H1 (cell line): Measurements from ENCODE around the gene CTNND2.

Experiments used
- CBX8 ChIP-seq: fragments of 300-800, 300-1000 bp; sonication (generic); IDR thresholded peaks from 2 replicates; pipeline ENCODE4 v1.7.1; 2016; ENCODE audit warnings: low read depth, low read length, borderline replicate concordance
- CHD1 ChIP-seq: IDR thresholded peaks from 2 replicates; pipeline ENCODE4 v1.6.1; 2012; ENCODE audit warnings: low read depth, low read length, improper control_type of control experiment
- CREB1 ChIP-seq: IDR thresholded peaks from 2 replicates; pipeline ENCODE4 v1.6.1; 2012; ENCODE audit warnings: inconsistent platforms
- EZH2 ChIP-seq: fragments of 200-600 bp; sonication (generic); IDR thresholded peaks from 2 replicates; pipeline ENCODE4 v1.7.1; 2012; ENCODE audit warnings: low read depth, mild to moderate bottlenecking, moderate library complexity, low read length, inconsistent platforms; ENCODE audit not compliant: severe bottlenecking
- GABPA ChIP-seq: IDR thresholded peaks from 2 replicates; pipeline ENCODE4 v1.6.1; 2011; ENCODE audit warnings: mild to moderate bottlenecking, low read length, moderate library complexity, borderline replicate concordance; ENCODE audit not compliant: insufficient read depth
- NRF1 ChIP-seq: IDR thresholded peaks from 2 replicates; pipeline ENCODE4 v1.6.1; 2011; ENCODE audit warnings: mild to moderate bottlenecking, low read depth, low read length, improper control_type of control experiment
- PHF8 ChIP-seq: fragments of 200-600 bp; sonication (generic); conservative IDR thresholded peaks from 2 replicates; pipeline ENCODE4 v1.7.1; 2012; ENCODE audit warnings: low read depth, mild to moderate bottlenecking, inconsistent platforms, low read length, moderate library complexity
- POLR2A ChIP-seq, 2 experiments: IDR thresholded peaks; 1 replicate in 1 of 2; 2 replicates in 1 of 2; pipeline ENCODE4 v1.6.1; 2011; ENCODE audit warnings: low read depth in 2 of 2, low read length in 2 of 2, mild to moderate bottlenecking in 2 of 2; ENCODE audit errors: control extremely low read depth in 1 of 2
- RAD21 ChIP-seq, 2 experiments: IDR thresholded peaks in 1 of 2; conservative IDR thresholded peaks in 1 of 2; 2 replicates each; pipeline ENCODE4 v1.6.1; 2011; ENCODE audit warnings: low read depth in 2 of 2, low read length in 2 of 2, improper control_type of control experiment in 1 of 2, inconsistent platforms in 1 of 2, mild to moderate bottlenecking in 1 of 2, moderate library complexity in 1 of 2
- RBBP5 ChIP-seq: IDR thresholded peaks from 2 replicates; pipeline ENCODE4 v1.7.1; 2012; ENCODE audit warnings: low read depth, mild to moderate bottlenecking, inconsistent platforms, low read length, moderate library complexity, borderline replicate concordance
- SUZ12 ChIP-seq: fragments of 200-600 bp; sonication (generic); IDR thresholded peaks from 2 replicates; pipeline ENCODE4 v1.6.1; 2012; ENCODE audit warnings: mild to moderate bottlenecking, inconsistent platforms, low read length, moderate library complexity, mixed read lengths
- TAF1 ChIP-seq: IDR thresholded peaks from 2 replicates; pipeline ENCODE4 v1.6.1; 2011; ENCODE audit warnings: mild to moderate bottlenecking, low read depth, low read length
- YY1 ChIP-seq: IDR thresholded peaks from 2 replicates; pipeline ENCODE4 v1.6.1; 2011; ENCODE audit warnings: low read depth, mild to moderate bottlenecking, low read length
- TF ChIP-seq, protein P1 (sequence below), 3 experiments: IDR thresholded peaks; 1 replicate in 2 of 3; 2 replicates in 1 of 3; pipeline versions ENCODE4 v1.5.1 to v1.6.1; 2011; ENCODE audit warnings: low read length in 3 of 3, mild to moderate bottlenecking in 3 of 3, inconsistent platforms in 2 of 3, low read depth in 1 of 3, moderate library complexity in 1 of 3; ENCODE audit not compliant: insufficient read depth in 1 of 3; ENCODE audit errors: control extremely low read depth in 1 of 3

DNA sequence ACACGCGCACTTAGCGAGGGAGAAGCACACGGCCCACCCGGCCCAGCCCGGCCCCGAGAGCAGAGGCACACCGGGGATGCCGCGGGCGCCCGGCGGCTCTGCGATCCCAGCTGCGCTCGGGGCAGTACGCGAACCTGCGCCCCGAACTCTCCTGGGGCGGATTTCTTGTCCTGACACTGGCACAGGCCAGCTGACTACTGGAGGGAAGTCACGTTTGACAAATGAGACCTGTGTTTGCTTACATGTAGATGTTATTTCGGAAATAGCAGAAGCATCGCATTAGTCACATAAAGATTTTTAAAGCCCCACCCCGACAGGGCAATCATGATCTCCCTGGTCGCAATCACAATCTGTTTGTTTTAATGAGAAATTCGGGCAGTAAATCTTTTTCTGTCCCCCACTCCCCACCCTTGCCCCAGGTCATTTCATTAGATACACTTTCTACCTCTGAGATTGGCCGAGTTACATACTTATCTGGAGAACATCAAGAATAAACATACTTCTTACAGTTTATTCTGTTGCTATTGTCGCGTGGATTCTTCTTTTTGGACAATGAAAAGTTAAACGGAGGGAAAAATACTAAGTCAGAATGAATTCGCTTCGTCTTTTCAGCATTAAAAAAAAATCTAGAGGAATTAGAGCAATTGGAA, 518.9 kb downstream of the CTNND2 start:
- TF ChIP-seq, protein P1, sequence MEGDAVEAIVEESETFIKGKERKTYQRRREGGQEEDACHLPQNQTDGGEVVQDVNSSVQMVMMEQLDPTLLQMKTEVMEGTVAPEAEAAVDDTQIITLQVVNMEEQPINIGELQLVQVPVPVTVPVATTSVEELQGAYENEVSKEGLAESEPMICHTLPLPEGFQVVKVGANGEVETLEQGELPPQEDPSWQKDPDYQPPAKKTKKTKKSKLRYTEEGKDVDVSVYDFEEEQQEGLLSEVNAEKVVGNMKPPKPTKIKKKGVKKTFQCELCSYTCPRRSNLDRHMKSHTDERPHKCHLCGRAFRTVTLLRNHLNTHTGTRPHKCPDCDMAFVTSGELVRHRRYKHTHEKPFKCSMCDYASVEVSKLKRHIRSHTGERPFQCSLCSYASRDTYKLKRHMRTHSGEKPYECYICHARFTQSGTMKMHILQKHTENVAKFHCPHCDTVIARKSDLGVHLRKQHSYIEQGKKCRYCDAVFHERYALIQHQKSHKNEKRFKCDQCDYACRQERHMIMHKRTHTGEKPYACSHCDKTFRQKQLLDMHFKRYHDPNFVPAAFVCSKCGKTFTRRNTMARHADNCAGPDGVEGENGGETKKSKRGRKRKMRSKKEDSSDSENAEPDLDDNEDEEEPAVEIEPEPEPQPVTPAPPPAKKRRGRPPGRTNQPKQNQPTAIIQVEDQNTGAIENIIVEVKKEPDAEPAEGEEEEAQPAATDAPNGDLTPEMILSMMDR (IDR thresholded peaks at IDR 0.05; ENCODE audit: control extremely low read depth in 1 of 3, insufficient read depth in 1 of 3, low read depth in 1 of 3, low read length in 3 of 3), result no peak
- TF ChIP-seq EZH2 (peak; percentile 41), POLR2A (IDR thresholded peaks at IDR 0.05; ENCODE audit: control extremely low read depth in 1 of 2, low read depth in 2 of 2, low read length in 2 of 2) (no peak), YY1 (no peak), NRF1 (no peak), GABPA (no peak), SUZ12 (0 out of 2 replicates have a peak, but pooled peaks have one; percentile 15), CREB1 (no peak), CBX8 (no peak), RAD21 (IDR thresholded peaks at IDR 0.05 in 1 of 2, conservative IDR thresholded peaks at IDR 0.05 in 1 of 2; ENCODE audit: low read depth in 2 of 2, low read length in 2 of 2) (no peak), CHD1 (no peak), PHF8 (no peak), TAF1 (no peak), RBBP5 (no peak)
